ENCODE data around the gene CAVIN2.

- TF ChIP-seq CTCF (conservative IDR thresholded peaks at IDR 0.05; ENCODE audit: low read depth, low read length) (peak; percentile 48; the same call in 1 of the 2 replicates), EZH2 (IDR thresholded peaks at IDR 0.05; ENCODE audit: low read length, unreplicated experiment) (no peak), EZH2phosphoT487 (IDR thresholded peaks at IDR 0.05; ENCODE audit: borderline replicate concordance, low read length) (no peak)
These were observed 23.9 kb upstream of the CAVIN2 start for GRCh38 chr2:191870744-191871143.
